Mucosa of descending colon (tissue), 3 donors: Measurements from ENCODE around the gene COPB1. TPM values are rescaled to one million over a fixed set of nuclear protein-coding genes. Genes with fewer than 3 reads are reported as not detected.

Source experiments
- ATAC-seq: fragments of 200-7000 bp; cut with Tn5 transposase; one replicate; pipeline ENCODE4 v1.9.1; 2020; ENCODE audit warnings: mild to moderate bottlenecking, moderate library complexity
- DNase-seq, 3 donors: peaks; one replicate each; pipeline ENCODE4 v3.0.0-alpha.2; 2020
- H3K36me3 ChIP-seq: fragments of 200-600 bp; one replicate; pipeline ENCODE4 v1.8.0; 2021; ENCODE audit warnings: low read depth, mild to moderate bottlenecking
- H3K4me1 ChIP-seq: fragments of 200-600 bp; one replicate; pipeline ENCODE4 v1.8.0; 2021; ENCODE audit warnings: low read depth, mild to moderate bottlenecking
- H3K4me3 ChIP-seq: fragments of 200-600 bp; one replicate; pipeline ENCODE4 v1.8.0; 2021; ENCODE audit warnings: mild to moderate bottlenecking
- H3K9me3 ChIP-seq: fragments of 200-600 bp; one replicate; pipeline ENCODE4 v1.8.0; 2021; ENCODE audit warnings: mild to moderate bottlenecking
- intact Hi-C, 2 donors: fragments of 100-400 bp; cut with DNase I in 1 of 2; cut with micrococcal nuclease in 1 of 2; formaldehyde crosslinking; loops; one replicate each; pipeline versions ENCODE4 v1.11.0 to v1.11.1; 2022; cut with DNase I, micrococcal nuclease
- total RNA-seq, 3 donors: library from RNA; stranded (reverse); fragmentation: NEBNext Ultra II Directional in 2 of 3; extraction: Animal tissue kit (Norgen Biotek cat#: 25700) in 2 of 3; gene quantifications; one replicate each; pipeline versions ENCODE4 v1.2.1 to v1.2.4, GENCODE V29; 2021 to 2023
- TF ChIP-seq, protein P1 (sequence below): fragments of 200-600 bp; IDR thresholded peaks from one replicate; pipeline ENCODE4 v1.8.0; 2022; ENCODE audit warnings: antibody characterized with exemption, mild to moderate bottlenecking
- donor health status: DM: no; HTN: no; CAD: no; lungs with moderate emphysema.
- donor health status: DM: no; HTN: no; CAD: no.
- donor health status: DM: no; HTN: yes; CAD: no.

The COPB1 gene
- total RNA-seq, 3 donors from 2014 or later: 71.6 to 82.1 (median 76.3) TPM

DNA sequence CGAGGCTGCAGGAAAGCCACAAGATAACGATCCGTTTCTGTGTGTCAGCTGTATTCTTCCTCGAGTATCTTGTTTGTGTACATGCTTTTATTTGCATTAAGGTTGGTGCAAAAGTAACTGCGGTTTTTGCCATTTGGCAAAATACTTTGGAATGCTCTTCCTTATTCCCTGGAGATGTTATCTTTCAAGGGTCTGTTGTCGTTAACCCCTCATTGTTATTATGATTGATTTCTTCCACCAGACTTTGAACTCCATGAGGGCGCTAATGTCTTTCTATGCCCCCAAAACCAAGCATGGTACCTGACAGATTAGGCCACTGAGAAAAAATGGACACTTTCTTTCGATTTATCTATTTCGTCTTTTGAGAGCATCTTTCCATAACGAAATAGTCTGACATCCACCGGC is 21.1 kb upstream of the COPB1 start:
- Histone ChIP-seq H3K4me1 (peaks cover 17% of the 10 kb centered on the region), H3K9me3 (no peaks in the 10 kb centered on the region), H3K36me3 (no peaks in the 10 kb centered on the region), H3K4me3 (peak overlapping the region; percentile 69)
- TF ChIP-seq, protein P1, sequence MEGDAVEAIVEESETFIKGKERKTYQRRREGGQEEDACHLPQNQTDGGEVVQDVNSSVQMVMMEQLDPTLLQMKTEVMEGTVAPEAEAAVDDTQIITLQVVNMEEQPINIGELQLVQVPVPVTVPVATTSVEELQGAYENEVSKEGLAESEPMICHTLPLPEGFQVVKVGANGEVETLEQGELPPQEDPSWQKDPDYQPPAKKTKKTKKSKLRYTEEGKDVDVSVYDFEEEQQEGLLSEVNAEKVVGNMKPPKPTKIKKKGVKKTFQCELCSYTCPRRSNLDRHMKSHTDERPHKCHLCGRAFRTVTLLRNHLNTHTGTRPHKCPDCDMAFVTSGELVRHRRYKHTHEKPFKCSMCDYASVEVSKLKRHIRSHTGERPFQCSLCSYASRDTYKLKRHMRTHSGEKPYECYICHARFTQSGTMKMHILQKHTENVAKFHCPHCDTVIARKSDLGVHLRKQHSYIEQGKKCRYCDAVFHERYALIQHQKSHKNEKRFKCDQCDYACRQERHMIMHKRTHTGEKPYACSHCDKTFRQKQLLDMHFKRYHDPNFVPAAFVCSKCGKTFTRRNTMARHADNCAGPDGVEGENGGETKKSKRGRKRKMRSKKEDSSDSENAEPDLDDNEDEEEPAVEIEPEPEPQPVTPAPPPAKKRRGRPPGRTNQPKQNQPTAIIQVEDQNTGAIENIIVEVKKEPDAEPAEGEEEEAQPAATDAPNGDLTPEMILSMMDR: no peak
- ATAC-seq (no peak), DNase-seq (no peak)
- intact Hi-C loops: no loop called here

DNA sequence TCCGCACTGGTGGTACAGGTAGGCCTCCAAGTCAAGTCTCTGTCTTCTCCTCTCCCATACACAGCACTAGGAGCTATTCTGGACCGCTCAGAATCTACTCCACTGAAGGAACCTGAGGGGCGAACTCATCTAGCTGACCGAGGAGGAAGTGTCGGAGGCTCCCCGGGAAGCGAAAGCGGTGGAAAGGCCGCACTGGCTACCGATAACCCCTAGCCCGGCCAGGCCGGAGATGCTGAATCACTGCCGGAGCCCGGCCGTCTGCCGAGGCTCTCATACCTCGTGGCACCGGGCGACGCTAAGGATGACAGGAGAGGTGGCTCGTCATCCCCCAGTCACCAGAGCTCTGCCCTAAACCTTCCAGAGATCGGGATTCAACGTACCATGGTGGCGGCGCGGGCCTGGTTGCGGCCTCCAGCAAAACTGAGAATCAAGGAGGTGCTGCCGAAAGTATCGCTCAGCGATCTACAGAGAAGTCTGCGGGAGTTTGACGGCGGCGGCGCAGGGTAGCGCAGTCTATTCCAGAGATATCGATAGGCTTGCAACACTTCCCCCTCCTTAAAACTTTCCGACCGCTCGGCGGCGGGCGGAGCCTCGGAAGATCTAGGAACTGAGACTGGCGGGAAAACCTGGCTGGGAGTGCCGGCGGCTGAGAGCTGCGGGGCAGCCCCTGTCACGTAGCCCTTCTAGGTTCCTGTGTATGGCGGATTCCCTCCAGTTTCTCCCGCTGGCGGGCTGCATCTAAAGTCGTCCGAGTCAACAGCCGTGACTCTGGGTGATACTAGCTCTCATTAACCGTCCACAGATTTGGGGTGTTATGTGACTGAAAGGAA is 20.5 kb upstream of the COPB1 start, which contains the start of gene PSMA1:
PSMA1 (minus strand) TSS at position 470 of the 830 bp plus-strand sequence; CDS start at position 383, 87 bp downstream.
- Histone ChIP-seq H3K4me1 (peaks cover 17% of the 10 kb centered on the region), H3K4me3 (peak within 1 kb of the TSS; percentile 69), H3K36me3 (no peaks in the 10 kb centered on the region), H3K9me3 (no peaks in the 10 kb centered on the region)
- DNase-seq (peak; percentile 96 to 97 (median 97)), ATAC-seq (peak; percentile 99)
- intact Hi-C loops: no loop called here
- TF ChIP-seq, protein P1: peak; percentile 69

DNA sequence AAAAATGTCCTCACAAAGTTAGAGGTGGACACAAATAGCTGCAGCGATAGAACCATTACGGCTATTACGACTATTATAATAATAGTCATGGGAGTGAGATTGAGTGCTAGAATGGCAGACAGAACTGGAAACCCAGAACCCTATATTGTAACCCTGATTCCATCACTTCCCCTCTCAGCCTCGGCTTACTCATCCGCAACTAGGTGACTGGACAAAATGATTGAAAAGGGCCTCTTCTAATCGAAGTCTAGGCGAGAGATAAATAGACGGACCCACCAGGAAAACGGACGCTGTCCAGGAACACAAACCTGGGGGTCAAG is 19.9 kb upstream of the COPB1 start:
- Histone ChIP-seq H3K9me3 (no peaks in the 10 kb centered on the region), H3K4me1 (peaks cover 17% of the 10 kb centered on the region), H3K4me3 (peak overlapping the region; percentile 69), H3K36me3 (no peaks in the 10 kb centered on the region)
- peak; percentile 10 for ATAC-seq
- intact Hi-C loops: no loop called here
- DNase-seq: no peak
- TF ChIP-seq, protein P1: no peak

DNA sequence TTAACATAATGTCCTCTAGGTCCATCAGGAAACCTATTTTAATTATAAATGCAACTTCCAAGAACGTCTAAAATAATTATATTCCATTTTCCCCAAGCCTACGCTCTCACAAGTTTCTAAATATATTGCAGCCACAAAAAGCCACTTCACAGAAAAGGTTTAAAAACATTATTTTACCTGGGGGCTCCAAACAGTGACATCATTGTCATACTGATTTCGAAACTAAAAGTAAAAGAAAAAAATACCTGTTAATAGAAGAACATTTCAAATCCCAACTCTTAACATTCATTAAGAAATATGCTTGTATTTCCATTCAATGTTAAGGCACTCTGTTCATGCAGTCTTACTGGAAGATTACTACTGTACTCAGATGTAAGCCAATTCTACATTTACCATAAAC is 19.2 kb upstream of the COPB1 start:
- TF ChIP-seq, protein P1: no peak
- H3K4me1 ChIP-seq: peaks cover 17% of the 10 kb centered on the region
- intact Hi-C loops: no loop called here
- ATAC-seq (no peak), DNase-seq (no peak)
- H3K9me3 ChIP-seq: no peaks in the 10 kb centered on the region
- H3K4me3 ChIP-seq: no peak overlapping the region
- no peaks in the 10 kb centered on the region for H3K36me3 ChIP-seq

DNA sequence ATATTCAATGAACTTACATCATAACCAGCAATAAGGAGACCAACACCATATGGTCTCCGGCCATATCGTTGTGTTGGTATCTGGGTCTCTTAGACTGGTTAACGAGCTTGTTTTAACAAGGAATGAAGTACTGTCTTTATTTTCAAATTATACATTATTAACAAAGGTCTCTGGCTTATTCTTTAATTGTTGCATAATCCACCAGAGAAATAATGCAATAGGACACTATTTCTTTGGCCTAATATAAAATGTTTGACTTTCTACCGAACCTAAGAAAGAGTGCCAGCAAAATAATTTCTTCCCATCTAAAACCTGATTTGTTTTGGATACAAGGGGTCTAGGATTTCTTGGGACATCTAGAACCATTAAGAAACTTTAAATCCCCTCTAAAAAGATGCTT is 14.2 kb upstream of the COPB1 start:
- ATAC-seq (no peak), DNase-seq (no peak)
- TF ChIP-seq, protein P1: no peak
- Histone ChIP-seq H3K4me1 (peaks cover 6% of the 10 kb centered on the region), H3K4me3 (no peak overlapping the region), H3K9me3 (no peaks in the 10 kb centered on the region), H3K36me3 (peaks cover 7% of the 10 kb centered on the region)
- intact Hi-C loops: no loop called here
